ENCODE measurements around the gene NANS.
"Not testable (repeated sequence)": the region's sequence is repeated elsewhere in the genome, so short reads cannot be mapped to it uniquely, and the experiment has no call there.

The NANS gene

DNA sequence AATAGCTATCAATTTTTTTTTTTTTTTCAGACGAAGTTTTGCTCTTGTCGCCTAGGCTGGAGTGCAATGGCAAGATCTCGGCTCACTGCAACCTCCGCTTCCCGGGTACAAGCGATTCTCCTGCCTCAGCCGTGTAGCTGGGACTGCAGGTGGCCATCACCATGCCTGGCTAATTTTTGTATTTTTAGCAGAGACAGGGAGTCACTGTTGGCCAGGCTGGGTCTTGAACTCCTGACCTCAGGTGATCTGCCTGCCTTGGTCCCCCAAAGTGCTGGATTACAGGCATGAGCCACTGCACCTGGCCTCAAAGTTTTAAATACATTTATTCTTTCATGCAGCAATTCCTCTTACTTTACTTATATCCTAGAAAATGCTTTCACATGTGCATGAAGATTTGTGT, 44.9 kb downstream of the NANS start:
- no peak for DNase-seq (ENCODE audit: low read depth)

DNA sequence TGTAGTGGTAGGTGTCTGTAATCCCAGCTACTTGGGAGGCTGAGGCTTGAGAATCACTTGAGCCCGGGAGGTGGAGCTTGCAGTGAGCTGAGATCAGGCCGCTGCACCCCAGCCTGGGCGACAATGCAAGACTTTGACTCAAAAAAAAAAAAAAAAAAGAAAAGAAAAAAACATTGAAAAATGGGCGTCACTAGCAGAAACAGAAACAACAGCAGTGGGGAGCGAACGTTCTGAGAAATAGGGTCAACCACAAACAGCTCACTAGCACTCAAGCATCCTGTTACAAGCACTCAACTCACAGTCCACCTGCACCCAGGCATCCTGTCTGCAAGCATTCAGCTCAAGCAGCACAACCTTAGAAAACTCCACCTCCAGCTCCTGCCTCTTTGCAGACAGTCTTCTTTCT, 45.3 kb downstream of the NANS start:
- peak; percentile 68 for DNase-seq (ENCODE audit: low read depth)

DNA sequence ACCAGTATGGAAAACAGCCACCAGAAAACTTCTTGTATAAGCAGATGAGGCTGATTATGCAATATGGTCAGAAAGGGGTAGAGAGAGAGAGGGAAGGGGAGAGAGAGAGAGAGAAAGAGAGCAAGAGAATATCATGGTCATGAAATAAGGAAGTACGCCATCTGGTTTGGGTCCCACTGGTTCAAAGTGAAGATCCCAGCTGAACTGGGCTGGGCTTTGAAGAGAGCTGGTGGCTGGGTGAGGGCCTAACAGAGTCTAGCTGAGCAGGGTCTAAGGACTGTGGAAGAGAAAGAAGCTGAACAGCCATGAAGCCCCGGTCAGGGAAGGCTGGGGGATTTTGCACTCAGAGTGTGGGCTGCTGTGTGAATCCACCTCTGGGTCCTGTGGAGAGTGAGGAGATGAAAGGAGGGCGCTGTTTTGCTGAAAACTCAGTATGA, 47.9 kb downstream of the NANS start:
- DNase-seq (ENCODE audit: low read depth), result no peak

DNA sequence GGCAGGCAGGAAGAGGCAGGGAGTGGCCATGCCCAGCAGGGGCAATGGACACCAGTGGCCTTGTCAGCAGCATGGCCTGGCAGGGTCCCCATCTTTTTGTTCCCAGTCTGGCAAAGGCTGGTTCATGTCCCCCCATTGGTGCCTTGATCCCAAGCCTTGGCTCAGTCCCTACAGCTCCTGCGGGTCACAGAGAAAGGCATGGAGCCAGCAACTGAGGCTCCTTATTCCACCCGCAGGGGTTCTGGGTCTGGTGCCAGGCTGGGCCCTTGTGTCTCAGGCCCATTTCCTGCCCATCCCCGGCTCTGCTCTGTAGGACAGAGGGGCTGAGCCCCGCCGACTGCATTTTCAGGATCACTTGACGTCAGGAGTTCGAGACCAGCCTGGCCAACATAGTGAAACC, 48.5 kb downstream of the NANS start:
- no peak for DNase-seq (ENCODE audit: low read depth)

DNA sequence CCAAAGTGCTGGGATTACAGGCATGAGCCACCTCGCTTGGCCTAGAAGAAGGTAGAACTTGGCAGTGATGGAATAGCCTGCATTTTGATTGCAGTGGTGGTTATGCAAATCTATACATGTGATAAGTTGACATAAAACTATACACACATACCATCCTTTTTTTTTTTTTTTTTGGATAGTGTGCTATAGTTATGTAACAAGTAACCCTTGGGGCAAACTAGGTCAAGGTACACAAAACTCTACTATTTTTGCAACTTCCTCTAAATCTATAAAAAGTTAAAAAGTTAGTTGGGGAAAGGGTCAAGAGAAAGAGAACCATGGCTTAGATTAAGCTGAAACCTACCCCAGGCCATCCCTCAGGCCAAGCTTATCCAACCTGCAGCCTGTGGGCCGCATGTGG, 51.4 kb downstream of the NANS start:
- no peak for DNase-seq (ENCODE audit: low read depth)

DNA sequence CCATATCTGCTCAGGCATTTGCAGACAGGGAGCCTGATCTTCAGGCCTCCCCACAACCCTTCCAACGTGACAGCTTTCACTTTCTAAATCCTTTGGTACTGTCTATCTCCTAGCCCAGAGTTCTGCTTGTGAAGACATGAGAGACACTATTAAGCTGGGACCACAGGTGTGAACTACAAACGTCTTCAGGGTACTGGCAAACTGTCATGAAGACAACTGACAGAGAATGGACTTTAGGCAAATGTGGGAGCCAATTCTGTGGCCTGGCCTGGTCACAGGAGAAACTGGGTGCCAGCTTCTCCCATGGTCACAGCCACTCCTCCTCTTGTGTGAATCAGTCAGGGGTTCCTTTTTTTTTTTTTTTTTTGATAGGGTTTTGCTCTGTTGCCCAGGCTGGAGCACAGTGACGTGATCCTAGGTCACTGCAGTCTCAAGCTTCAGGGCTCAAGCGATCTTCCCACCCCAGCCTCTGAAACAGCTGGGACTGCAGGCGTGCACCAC, 52.0 kb downstream of the NANS start:
- DNase-seq (ENCODE audit: low read depth), result no peak

DNA sequence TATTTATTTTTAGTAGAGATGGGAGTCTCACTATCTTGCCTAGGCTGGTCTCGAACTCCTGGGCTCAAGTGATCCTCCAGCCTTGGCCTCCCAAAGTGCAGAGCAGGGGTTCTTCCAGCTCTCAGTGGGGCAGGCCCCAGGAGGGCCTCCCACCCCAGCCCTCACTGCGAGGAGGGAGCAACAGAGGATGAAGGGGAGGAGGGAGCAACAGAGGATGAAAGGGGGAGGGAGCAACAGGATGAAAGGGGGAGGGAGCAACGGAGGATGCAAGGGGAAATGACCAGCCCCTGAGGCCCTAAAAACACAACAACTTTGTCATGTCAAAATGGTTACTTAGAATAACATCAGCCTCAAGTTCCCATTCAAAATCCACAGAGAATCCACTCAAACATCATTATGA, 52.5 kb downstream of the NANS start:
- no peak for DNase-seq (ENCODE audit: low read depth)

DNA sequence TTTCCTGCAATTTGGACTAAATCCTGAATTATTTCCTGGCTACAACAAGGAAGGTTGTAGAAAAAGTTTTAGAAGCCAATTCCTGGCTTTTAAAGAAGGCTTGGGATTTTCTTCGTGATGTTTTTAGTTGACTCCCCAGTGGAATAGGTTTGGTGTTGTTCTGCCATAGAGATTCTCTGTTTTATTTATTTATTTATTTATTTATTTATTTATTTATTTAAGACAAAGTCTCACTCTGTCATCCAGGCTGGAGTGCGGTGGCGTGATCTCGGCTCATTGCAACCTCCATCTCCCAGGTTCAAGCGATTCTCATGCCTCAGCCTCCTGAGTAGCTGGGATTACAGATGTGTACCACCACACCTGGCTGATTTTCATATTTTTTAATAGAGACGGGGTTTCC, 60.6 kb downstream of the NANS start:
- DNase-seq (ENCODE audit: low read depth), result not testable (repeated sequence)

DNA sequence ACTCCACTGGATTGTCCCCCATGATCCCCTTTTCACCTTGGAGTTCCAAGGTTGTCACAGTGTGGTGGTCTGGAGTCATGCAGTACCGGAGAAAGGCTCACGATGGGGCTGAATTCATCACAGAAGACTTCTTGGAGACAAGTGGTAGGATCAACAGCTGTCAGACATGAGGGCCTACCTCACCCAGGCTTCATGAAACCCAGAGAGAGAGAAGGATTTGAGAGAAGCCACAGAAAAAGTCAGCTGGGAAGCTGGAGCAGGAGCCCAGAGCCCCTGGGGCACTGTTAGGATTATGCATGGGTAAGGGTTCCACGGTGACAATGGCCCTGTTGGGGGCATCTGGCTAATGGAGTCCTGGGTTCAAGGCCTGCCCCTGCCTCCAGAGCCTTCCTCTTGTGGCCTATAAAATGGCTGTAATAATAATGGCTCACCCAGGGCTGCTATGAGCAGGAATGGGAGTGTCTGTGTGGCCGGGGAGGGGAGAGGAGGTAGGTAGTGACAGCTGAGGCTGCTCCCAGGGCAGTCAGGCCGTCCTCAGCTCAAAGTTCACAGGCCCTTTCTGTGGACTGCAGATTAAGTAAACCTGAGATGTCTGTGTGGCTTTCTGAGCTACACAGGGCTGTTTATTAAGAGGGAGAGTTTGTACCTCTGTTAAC, 61.6 kb downstream of the NANS start:
- DNase-seq (ENCODE audit: low read depth), result no peak

DNA sequence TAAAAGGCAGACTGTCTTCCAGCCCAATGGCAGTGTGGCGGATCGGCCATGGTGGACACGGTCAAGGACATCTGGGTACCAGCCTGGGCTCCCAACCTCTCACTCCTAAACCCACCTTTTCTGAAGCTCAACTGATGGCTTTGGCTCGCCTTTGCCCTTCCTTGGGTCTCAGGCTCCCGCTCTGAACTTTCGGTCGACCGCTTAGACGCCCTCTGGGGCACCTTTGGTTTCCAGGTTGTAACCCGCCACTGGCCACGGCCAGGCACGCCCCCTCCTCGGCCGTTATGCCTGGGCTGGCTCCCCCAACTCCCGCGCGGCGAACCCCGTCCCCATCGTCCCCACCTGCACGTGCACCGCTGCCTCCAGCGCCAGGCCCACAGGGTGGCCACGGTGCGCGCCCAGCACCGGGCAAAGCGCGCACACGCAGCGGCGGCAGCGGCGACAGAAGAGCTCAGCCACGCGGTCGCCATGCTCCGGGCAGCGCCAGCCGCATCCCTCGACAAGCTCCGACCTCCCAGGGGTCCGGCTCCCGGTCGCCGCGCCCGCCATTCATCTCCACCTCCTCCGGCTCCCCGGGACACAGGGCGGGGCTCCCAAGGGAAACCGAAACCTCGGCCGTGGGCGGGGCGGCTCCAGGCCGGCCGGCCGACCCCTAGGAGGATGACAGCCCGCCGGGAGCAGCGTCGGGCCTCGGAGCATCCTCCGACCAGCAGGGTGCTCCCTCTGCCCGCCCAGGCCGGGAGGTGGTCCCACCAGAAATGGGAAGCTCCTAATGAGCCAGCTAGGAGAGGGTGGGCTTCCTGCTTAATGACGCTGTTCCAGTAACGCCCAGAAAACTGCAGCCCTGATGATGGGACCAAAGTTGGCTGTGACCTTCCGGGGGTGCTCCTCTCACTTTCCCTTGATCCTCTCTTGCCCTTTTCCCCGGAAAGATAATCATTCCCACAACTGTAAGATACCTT, 62.4 kb downstream of the NANS start, which contains the start of gene TRIM14:
Gene TRIM14 (minus strand): TSS at position 583 of the 962 bp plus-strand sequence. CDS start 34 bp downstream, at position 549.
- peak; percentile 39 for DNase-seq (ENCODE audit: low read depth)

DNA sequence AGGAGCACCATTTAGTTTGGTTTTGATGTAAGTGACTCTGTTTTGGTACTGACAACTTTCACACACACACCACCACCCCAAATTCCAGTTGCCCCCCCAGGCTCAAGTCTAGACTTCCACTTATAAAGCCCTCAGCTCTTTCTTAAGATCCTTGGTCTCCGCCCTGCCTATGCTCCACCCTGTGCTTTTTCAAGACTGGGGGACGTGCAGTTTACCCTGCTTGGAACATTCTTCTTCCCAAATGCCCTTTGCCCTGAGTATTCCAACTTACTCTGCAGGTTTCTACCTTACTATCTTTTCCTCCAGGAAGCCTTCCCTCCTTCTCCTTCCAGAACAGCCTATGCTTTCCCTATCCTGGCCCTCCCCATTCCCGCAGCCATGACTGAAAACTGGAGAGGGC, 63.9 kb downstream of the NANS start:
- DNase-seq (ENCODE audit: low read depth), result no peak

DNA sequence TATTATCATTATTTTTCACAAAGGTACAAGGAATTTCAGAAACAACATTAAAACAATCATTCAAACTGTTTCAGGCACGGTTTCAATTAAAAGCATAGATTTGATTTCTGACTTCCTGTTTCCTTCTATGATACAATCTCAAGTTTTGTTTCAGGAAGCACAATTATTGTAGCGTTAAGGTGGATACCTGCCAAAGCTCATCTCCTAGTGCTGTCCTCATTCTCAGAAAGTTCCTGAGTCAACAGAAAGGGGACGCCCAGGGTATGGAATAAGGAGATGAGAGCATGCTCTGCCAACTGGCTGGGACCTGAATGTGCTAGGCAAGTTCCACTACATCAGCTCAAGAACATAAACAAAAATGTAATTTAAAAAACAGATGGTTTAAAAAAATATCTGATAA, 64.5 kb downstream of the NANS start:
- no peak for DNase-seq (ENCODE audit: low read depth)

DNA sequence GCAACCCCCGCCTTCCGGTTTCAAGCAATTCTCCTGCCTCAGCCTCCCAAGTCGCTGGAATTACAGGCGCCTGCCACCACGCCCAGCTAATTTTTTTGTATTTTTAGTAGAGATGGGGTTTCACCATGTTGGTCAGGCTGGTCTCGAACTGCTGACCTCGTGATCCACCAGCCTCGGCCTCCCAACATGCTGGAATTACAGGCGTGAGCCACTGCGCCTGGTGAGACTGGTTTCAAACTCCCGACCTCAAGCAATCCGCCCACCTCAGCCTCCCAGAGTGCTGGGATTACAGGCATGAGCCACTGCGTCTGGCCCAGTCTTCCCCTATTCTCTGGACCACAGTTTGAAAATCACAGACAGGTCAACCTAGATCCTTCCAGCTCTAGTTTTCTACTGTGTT, 67.6 kb downstream of the NANS start:
- DNase-seq (ENCODE audit: low read depth), result not testable (repeated sequence)

DNA sequence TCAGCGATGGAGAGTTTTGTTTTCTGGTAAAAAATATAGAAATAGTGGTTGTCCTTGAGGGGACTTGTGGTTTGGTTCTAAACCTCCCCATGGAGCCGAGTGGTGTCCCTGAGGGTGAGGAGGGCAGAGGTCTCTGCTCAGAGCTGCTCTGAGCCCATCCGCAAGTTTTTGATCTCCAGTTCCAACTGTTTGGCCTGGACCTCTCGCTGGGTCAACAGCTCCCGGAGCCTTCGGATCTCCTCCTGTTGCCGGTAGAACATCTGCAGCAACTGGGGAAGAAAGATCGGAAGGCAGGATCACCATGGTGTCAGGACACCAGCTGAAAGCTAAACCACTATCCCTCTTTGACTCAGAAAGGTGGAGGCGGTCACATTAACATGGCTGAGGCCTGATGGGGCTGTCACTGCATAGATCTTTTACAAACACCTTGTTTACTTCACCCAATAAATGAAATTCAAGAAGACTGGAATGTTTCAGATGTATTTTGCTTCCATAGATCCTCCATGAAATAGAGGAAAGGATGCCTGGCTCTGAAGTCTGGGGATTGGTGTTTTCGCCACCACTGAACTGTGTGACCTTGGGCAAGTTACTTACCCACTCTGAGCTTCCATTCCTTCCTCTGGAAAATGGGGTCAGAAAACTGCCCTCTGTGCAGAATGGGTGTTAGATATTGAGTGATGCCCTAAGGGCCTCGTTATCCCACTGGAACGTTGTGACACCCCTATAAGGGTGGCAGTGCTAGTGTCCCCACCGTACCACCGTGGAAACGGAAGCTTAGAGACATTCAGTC, 68.3 kb downstream of the NANS start:
- DNase-seq (ENCODE audit: low read depth), result no peak

DNA sequence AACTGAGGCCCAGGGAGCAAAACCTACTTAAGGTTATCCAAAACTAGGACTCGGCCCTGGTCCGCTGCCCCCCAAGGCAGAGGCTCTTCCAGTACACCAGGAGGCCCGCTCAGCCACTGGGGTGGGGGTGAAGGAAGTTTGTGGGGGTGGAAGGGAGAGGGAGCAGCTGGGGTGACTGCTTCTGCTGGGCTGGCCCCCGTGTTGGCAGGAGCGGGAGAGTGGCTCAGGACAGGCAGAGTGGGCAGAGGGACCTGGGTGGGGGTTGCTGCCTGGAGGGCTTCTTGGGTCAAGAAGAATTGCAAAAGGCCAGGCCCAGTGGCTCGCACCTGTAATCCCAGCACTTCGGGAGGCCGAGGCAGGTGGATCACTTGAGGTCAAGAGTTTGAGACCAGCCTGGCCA, 70.7 kb downstream of the NANS start:
- DNase-seq (ENCODE audit: low read depth), result no peak

DNA sequence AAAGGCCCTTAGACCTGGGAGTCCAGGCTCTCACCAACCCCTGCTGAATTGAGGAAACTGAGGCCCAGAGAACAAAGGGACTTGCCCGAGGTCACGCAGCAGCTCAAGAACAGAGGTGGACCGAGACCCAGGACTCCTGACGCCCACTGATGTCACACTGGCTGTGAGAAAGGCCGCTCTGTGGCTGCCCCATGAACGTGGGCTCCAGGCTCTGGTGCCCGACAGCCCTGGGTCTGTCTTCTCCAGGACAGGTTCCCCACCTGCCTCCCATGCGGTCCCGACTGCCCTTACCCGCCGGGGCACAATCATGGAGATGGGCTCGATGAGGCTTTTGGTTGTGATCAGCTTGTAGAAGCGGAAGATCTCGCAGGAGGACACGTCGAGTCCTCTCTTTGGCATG, 71.8 kb downstream of the NANS start:
- no peak for DNase-seq (ENCODE audit: low read depth)

DNA sequence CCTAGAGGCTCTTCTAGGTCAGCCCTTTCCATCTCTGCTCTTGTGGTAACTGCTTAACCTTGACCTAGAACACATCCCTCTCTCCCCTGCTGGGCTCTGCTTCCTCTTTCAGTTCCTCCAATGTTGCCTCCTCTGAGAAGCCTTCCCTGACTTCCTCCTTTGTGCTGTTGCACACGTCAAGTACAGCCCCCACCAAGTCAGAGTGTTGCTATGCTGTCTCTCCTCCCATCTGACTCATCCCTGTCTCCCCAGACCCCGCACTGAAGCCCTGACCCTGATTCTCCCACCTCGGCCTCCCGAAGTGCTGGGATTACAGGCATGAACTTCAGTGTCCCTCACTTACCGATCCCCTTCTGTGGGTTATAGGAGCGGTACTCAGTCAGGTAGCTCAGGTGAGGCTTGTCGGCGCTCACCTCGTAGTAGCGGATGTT, 72.9 kb downstream of the NANS start:
- no peak for DNase-seq (ENCODE audit: low read depth)

DNA sequence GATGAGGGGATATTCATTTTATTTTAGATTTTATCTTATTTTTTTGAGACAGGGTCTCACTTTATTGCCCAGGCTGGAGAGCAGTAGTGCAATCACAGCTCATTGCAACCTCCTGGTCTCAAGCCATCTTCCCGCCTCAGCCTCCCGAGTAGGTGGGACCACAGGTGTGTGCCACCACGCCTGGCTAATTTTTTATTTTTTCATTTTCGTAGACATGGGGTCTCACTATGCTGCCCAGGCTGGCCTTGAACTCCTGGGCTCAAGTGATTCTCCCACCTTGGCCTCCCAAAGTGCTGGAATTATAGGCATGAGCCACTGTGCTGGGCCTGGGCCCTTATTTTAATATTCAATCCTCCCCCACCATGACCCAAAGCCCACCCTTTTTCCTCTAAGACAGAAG, 73.5 kb downstream of the NANS start:
- DNase-seq (ENCODE audit: low read depth), result not testable (repeated sequence)

DNA sequence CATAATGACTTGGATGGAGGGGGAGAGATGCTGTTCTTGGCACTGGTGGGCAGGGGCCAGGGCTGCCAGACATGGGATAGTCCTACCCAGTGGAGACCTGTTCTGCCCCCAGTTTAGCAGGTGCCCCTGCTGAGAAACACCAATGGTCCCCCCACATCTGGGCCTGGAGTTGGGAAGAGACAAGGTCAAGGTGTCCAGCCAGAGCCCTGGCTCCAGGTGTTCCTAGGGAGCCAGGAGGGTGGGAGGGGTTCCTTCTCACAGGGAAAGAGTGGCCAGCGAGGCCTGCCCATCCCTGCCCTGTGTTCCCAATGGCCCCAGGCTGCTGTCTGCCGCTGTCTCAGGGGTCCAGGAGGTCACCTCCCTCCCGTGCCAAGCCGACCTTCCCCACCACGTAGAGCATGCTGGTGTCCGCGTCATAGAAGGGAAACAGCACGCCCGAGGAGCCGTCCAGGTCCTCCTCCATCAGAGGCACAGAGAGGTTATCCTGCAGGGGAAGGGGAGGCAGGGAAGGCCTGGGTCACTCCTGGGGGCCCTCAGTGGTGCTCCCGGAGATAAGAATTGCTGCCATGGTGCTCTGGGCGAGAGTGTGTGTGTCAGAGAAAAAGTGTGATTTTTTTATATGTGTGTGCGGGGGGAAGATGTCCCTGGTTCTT, 74.2 kb downstream of the NANS start:
- no peak for DNase-seq (ENCODE audit: low read depth)

DNA sequence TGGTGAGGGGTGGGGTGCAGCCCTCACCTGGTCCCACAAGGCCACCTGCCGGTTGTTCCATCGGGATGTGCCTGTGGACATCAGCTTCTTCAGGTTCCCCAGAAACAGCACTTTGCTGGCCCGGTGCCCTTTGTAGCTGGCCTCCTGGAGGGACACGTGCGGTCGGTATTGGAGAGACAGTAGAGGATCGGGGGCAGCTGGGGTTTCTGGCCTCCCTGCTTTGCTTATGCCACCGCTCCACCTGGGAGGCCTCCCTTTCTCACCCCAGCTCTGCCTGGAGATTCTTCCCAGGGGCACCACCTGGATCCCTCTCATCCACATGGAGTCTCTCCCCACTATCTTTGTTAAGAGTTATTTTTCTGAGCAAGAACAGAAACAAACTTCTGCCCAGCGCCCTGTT, 75.6 kb downstream of the NANS start:
- DNase-seq (ENCODE audit: low read depth), result no peak

Measured in activated gamma-delta T cell treated with anti-CD3 and anti-CD28 coated beads, Interleukin-2, amount 50 U/mL, for 16 hours (primary cell).